SJCRH30 (cell line): ENCODE data around the gene BMPR1B. TPM values are rescaled to one million over a fixed set of nuclear protein-coding genes. Genes with fewer than 3 reads are reported as not detected.

Source experiments
- DNase-seq, 2 experiments: peaks; one replicate each; pipeline ENCODE4 v3.0.0-alpha.2; 2015 to 2020
- H3K27ac ChIP-seq: fragments of 250-450 bp; sonication (Bioruptor Pico); 2 replicates; pipeline ENCODE4 v1.5.1; 2020; ENCODE audit warnings: mild to moderate bottlenecking, moderate library complexity
- H3K27me3 ChIP-seq: fragments of 250-450 bp; sonication (Bioruptor Pico); 2 replicates; pipeline ENCODE4 v1.5.1; 2020; ENCODE audit warnings: mild to moderate bottlenecking, moderate library complexity
- H3K36me3 ChIP-seq: fragments of 250-450 bp; sonication (Bioruptor Pico); 2 replicates; pipeline ENCODE4 v1.5.1; 2020; ENCODE audit warnings: mild to moderate bottlenecking, moderate library complexity
- H3K4me1 ChIP-seq: fragments of 250-450 bp; sonication (Bioruptor Pico); 2 replicates; pipeline ENCODE4 v1.5.1; 2020; ENCODE audit warnings: mild to moderate bottlenecking, moderate library complexity
- H3K4me3 ChIP-seq: fragments of 250-450 bp; sonication (Bioruptor Pico); 2 replicates; pipeline ENCODE4 v1.5.1; 2020; ENCODE audit warnings: mild to moderate bottlenecking, moderate library complexity
- H3K9me3 ChIP-seq: fragments of 250-450 bp; sonication (Bioruptor Pico); replicated peaks from 2 replicates; pipeline ENCODE4 v1.5.1; 2020; ENCODE audit warnings: mild to moderate bottlenecking, moderate library complexity
- total RNA-seq: library from RNA; depleted of rRNA; stranded (reverse); fragments of >200 nt; shearing (Covaris generic); gene quantifications from 2 replicates; pipeline ENCODE4 v1.2.3, GENCODE V29; 2014

The BMPR1B gene
- total RNA-seq, 1 experiment from 2014 or later, result 4.9 TPM

GRCh38 chr4:95014068-95014467 lies 256.3 kb downstream of the BMPR1B start:
- no peaks in the 10 kb centered on the region for H3K27me3 ChIP-seq
- no peaks in the 10 kb centered on the region for H3K36me3 ChIP-seq
- DNase-seq, result no peak
- H3K9me3 ChIP-seq, result no peaks in the 10 kb centered on the region
- no peaks in the 10 kb centered on the region for H3K4me1 ChIP-seq
- H3K4me3 ChIP-seq, result no peak overlapping the region
- no peak overlapping the region for H3K27ac ChIP-seq

GRCh38 chr4:95017305-95018064 lies 259.7 kb downstream of the BMPR1B start:
- Histone ChIP-seq H3K4me3 (no peak overlapping the region), H3K9me3 (no peaks in the 10 kb centered on the region), H3K27ac (no peak overlapping the region), H3K4me1 (no peaks in the 10 kb centered on the region), H3K36me3 (no peaks in the 10 kb centered on the region), H3K27me3 (no peaks in the 10 kb centered on the region)
- DNase-seq, result no peak

GRCh38 chr4:95018785-95019184 lies 261.0 kb downstream of the BMPR1B start:
- no peak for DNase-seq
- Histone ChIP-seq H3K36me3 (no peaks in the 10 kb centered on the region), H3K4me3 (no peak overlapping the region), H3K27me3 (no peaks in the 10 kb centered on the region), H3K27ac (no peak overlapping the region), H3K9me3 (no peaks in the 10 kb centered on the region), H3K4me1 (no peaks in the 10 kb centered on the region)

GRCh38 chr4:95020521-95020920 lies 262.8 kb downstream of the BMPR1B start:
- H3K27me3 ChIP-seq, result no peaks in the 10 kb centered on the region
- H3K36me3 ChIP-seq, result no peaks in the 10 kb centered on the region
- H3K27ac ChIP-seq, result no peak overlapping the region
- H3K4me3 ChIP-seq, result no peak overlapping the region
- DNase-seq, result no peak
- H3K9me3 ChIP-seq, result no peaks in the 10 kb centered on the region
- no peaks in the 10 kb centered on the region for H3K4me1 ChIP-seq

GRCh38 chr4:95021099-95021498 lies 263.3 kb downstream of the BMPR1B start:
- DNase-seq, result no peak
- no peak overlapping the region for H3K4me3 ChIP-seq
- no peaks in the 10 kb centered on the region for H3K36me3 ChIP-seq
- no peaks in the 10 kb centered on the region for H3K9me3 ChIP-seq
- H3K27ac ChIP-seq, result no peak overlapping the region
- H3K27me3 ChIP-seq, result no peaks in the 10 kb centered on the region
- no peaks in the 10 kb centered on the region for H3K4me1 ChIP-seq

GRCh38 chr4:95023110-95023509 lies 265.4 kb downstream of the BMPR1B start:
- H3K36me3 ChIP-seq, result no peaks in the 10 kb centered on the region
- H3K4me3 ChIP-seq, result no peak overlapping the region
- no peaks in the 10 kb centered on the region for H3K4me1 ChIP-seq
- no peak overlapping the region for H3K27ac ChIP-seq
- no peaks in the 10 kb centered on the region for H3K27me3 ChIP-seq
- no peaks in the 10 kb centered on the region for H3K9me3 ChIP-seq
- no peak for DNase-seq

GRCh38 chr4:95027905-95028618 lies 270.3 kb downstream of the BMPR1B start:
- no peak overlapping the region for H3K4me3 ChIP-seq
- H3K4me1 ChIP-seq, result no peaks in the 10 kb centered on the region
- no peaks in the 10 kb centered on the region for H3K27me3 ChIP-seq
- peaks cover 3% of the 10 kb centered on the region; the same call in 1 of the 2 replicates for H3K9me3 ChIP-seq
- no peak overlapping the region for H3K27ac ChIP-seq
- no peaks in the 10 kb centered on the region for H3K36me3 ChIP-seq
- DNase-seq, result no peak

GRCh38 chr4:95038791-95039190 lies 281.0 kb downstream of the BMPR1B start:
- Histone ChIP-seq H3K27ac (no peak overlapping the region), H3K9me3 (no peaks in the 10 kb centered on the region; the same call in 1 of the 2 replicates), H3K4me3 (no peak overlapping the region), H3K36me3 (no peaks in the 10 kb centered on the region), H3K4me1 (no peaks in the 10 kb centered on the region), H3K27me3 (no peaks in the 10 kb centered on the region)
- no peak for DNase-seq

- DNase-seq, result no peak
These were observed 286.6 kb downstream of the BMPR1B start for GRCh38 chr4:95044324-95044837.

GRCh38 chr4:95045429-95045828 lies 287.7 kb downstream of the BMPR1B start:
- H3K4me3 ChIP-seq, result no peak overlapping the region
- H3K36me3 ChIP-seq, result no peaks in the 10 kb centered on the region
- no peak overlapping the region for H3K27ac ChIP-seq
- no peaks in the 10 kb centered on the region for H3K9me3 ChIP-seq
- DNase-seq, result peak in 1 of 2 experiments; percentile 38
- peaks cover 7% of the 10 kb centered on the region; the same call in 1 of the 2 replicates for H3K4me1 ChIP-seq
- no peaks in the 10 kb centered on the region for H3K27me3 ChIP-seq

More at GRCh38 chr4:95044324-95044837, 286.6 kb downstream of the BMPR1B start:
- H3K4me3 ChIP-seq, result no peak overlapping the region
- no peaks in the 10 kb centered on the region for H3K27me3 ChIP-seq
- peaks cover 7% of the 10 kb centered on the region; the same call in 1 of the 2 replicates for H3K4me1 ChIP-seq
- H3K27ac ChIP-seq, result no peak overlapping the region
- no peaks in the 10 kb centered on the region for H3K36me3 ChIP-seq
- H3K9me3 ChIP-seq, result no peaks in the 10 kb centered on the region

- Histone ChIP-seq H3K27ac (no peak overlapping the region), H3K27me3 (no peaks in the 10 kb centered on the region), H3K4me1 (peaks cover 7% of the 10 kb centered on the region; the same call in 1 of the 2 replicates), H3K4me3 (no peak overlapping the region), H3K9me3 (no peaks in the 10 kb centered on the region), H3K36me3 (no peaks in the 10 kb centered on the region)
- DNase-seq, result no peak
These were observed 290.5 kb downstream of the BMPR1B start for GRCh38 chr4:95048296-95048695.

GRCh38 chr4:95049551-95050233 lies 291.9 kb downstream of the BMPR1B start:
- no peak overlapping the region for H3K27ac ChIP-seq
- no peaks in the 10 kb centered on the region for H3K36me3 ChIP-seq
- DNase-seq, result no peak
- H3K4me1 ChIP-seq, result peaks cover 7% of the 10 kb centered on the region; the same call in 1 of the 2 replicates
- H3K4me3 ChIP-seq, result no peak overlapping the region
- no peaks in the 10 kb centered on the region for H3K9me3 ChIP-seq
- no peaks in the 10 kb centered on the region for H3K27me3 ChIP-seq

GRCh38 chr4:95050980-95051701 lies 293.4 kb downstream of the BMPR1B start:
- Histone ChIP-seq H3K27me3 (no peaks in the 10 kb centered on the region), H3K36me3 (no peaks in the 10 kb centered on the region), H3K4me1 (peaks cover 14% of the 10 kb centered on the region), H3K4me3 (no peak overlapping the region), H3K9me3 (no peaks in the 10 kb centered on the region), H3K27ac (no peak overlapping the region)
- no peak for DNase-seq

GRCh38 chr4:95051702-95052020 lies 293.9 kb downstream of the BMPR1B start:
- peaks cover 15% of the 10 kb centered on the region for H3K4me1 ChIP-seq
- no peak overlapping the region for H3K4me3 ChIP-seq
- no peak overlapping the region for H3K27ac ChIP-seq
- H3K36me3 ChIP-seq, result no peaks in the 10 kb centered on the region
- H3K9me3 ChIP-seq, result no peaks in the 10 kb centered on the region
- DNase-seq, result no peak
- no peaks in the 10 kb centered on the region for H3K27me3 ChIP-seq
